HL-60 (cell line): Measurements from ENCODE around the gene JAM2.
A peak's percentile ranks its signal among the peaks of the same experiment; 100 is the strongest.

ENCODE experiments used
- DNase-seq, 2 experiments: peaks; one replicate each; pipeline ENCODE4 v3.0.0-alpha.2; 2010 to 2020; ENCODE audit warnings: low read depth in 1 of 2, low spot score in 1 of 2
- H3K27ac ChIP-seq: fragments of 250-450 bp; sonication (Bioruptor Pico); replicated peaks from 2 replicates; pipeline ENCODE4 v1.5.1; 2020; ENCODE audit warnings: mild to moderate bottlenecking, moderate library complexity
- H3K27me3 ChIP-seq: fragments of 250-450 bp; sonication (Bioruptor Pico); 2 replicates; pipeline ENCODE4 v1.5.1; 2021; ENCODE audit warnings: mild to moderate bottlenecking, moderate library complexity; ENCODE audit not compliant: insufficient read depth, poor library complexity, severe bottlenecking
- H3K4me3 ChIP-seq: replicated peaks from 2 replicates; pipeline ENCODE4 v1.5.1; 2011; ENCODE audit warnings: mild to moderate bottlenecking, control low read depth, low read length; ENCODE audit not compliant: insufficient read depth
- CTCF ChIP-seq: IDR thresholded peaks from one replicate; pipeline ENCODE4 v1.5.1; 2011; ENCODE audit warnings: low read length, control low read depth, inconsistent platforms; ENCODE audit not compliant: insufficient read depth
- GABPA ChIP-seq: IDR thresholded peaks from 2 replicates; pipeline ENCODE4 v1.6.1; 2012; ENCODE audit warnings: low read depth
- POLR2AphosphoS5 ChIP-seq: IDR thresholded peaks from 2 replicates; pipeline ENCODE4 v1.6.1; 2012; ENCODE audit warnings: low read depth
- REST ChIP-seq: IDR thresholded peaks from 2 replicates; pipeline ENCODE4 v1.6.1; 2012; ENCODE audit warnings: low read depth; ENCODE audit not compliant: insufficient replicate concordance
- SPI1 ChIP-seq: IDR thresholded peaks from 2 replicates; pipeline ENCODE4 v1.6.1; 2012; ENCODE audit warnings: low read depth, mild to moderate bottlenecking, borderline replicate concordance

JAM2 gene

GRCh38 chr21:25608044-25608737 is 30.9 kb upstream of the JAM2 start:
- TF ChIP-seq CTCF, result peak; percentile 81
- TF ChIP-seq POLR2AphosphoS5, result no peak
- DNase-seq, result peak; percentile 52 to 80
- Histone ChIP-seq H3K27me3 (no peaks in the 10 kb centered on the region), H3K27ac (no peak overlapping the region), H3K4me3 (peak overlapping the region; percentile 92)

- Histone ChIP-seq H3K27me3 (no peaks in the 10 kb centered on the region), H3K27ac (no peak overlapping the region)
Measured at GRCh38 chr21:25614441-25614840, 24.6 kb upstream of the JAM2 start.

GRCh38 chr21:25615880-25616279 is 23.2 kb upstream of the JAM2 start:
- no peak overlapping the region for H3K27ac ChIP-seq
- TF ChIP-seq GABPA (no peak), CTCF (no peak), SPI1 (no peak), POLR2AphosphoS5 (no peak), REST (no peak)
- no peak overlapping the region for H3K4me3 ChIP-seq
- no peaks in the 10 kb centered on the region for H3K27me3 ChIP-seq
- DNase-seq, result no peak

More at GRCh38 chr21:25614441-25614840, 24.6 kb upstream of the JAM2 start:
- no peak for DNase-seq
- H3K4me3 ChIP-seq, result no peak overlapping the region
- TF ChIP-seq SPI1, result no peak
- no peak for TF ChIP-seq REST
- TF ChIP-seq GABPA, result no peak
- TF ChIP-seq POLR2AphosphoS5, result no peak
- no peak for TF ChIP-seq CTCF

- Histone ChIP-seq H3K27me3 (no peaks in the 10 kb centered on the region), H3K27ac (no peak overlapping the region), H3K4me3 (no peak overlapping the region)
- TF ChIP-seq REST, result no peak
- no peak for TF ChIP-seq POLR2AphosphoS5
- no peak for TF ChIP-seq GABPA
- no peak for TF ChIP-seq SPI1
- TF ChIP-seq CTCF, result no peak
- no peak for DNase-seq
Measured at GRCh38 chr21:25619198-25619597, 19.9 kb upstream of the JAM2 start.
